Mesothelial cell of epicardium (in vitro differentiated cells): Measurements from ENCODE around the gene TBCCD1. TPM values are rescaled to one million over a fixed set of nuclear protein-coding genes. Genes with fewer than 3 reads are reported as not detected.

Source experiments
- DNase-seq, 2 experiments: peaks; one replicate each; pipeline ENCODE4 v3.0.0; 2021; ENCODE audit warnings: low spot score in 2 of 2; ENCODE audit not compliant: unreplicated experiment in 2 of 2
- H3K27ac Mint-ChIP-seq: 2 replicates; pipeline ENCODE4 v1.8.0; 2021; ENCODE audit warnings: mixed read lengths
- H3K27me3 Mint-ChIP-seq: 2 replicates; pipeline ENCODE4 v1.8.0; 2021; ENCODE audit warnings: low read depth, mixed read lengths
- H3K36me3 Mint-ChIP-seq: 2 replicates; pipeline ENCODE4 v1.8.0; 2021; ENCODE audit warnings: mixed read lengths
- H3K4me1 Mint-ChIP-seq: 2 replicates; pipeline ENCODE4 v1.8.0; 2021; ENCODE audit warnings: mixed read lengths
- H3K4me3 Mint-ChIP-seq: 2 replicates; pipeline ENCODE4 v1.8.0; 2021; ENCODE audit warnings: mild to moderate bottlenecking, moderate library complexity, mixed read lengths
- H3K9me3 Mint-ChIP-seq: 2 replicates; pipeline ENCODE4 v1.8.0; 2021; ENCODE audit warnings: mixed read lengths
- CTCF ChIP-seq: fragments of 200-600 bp; sonication (generic); IDR thresholded peaks from one replicate; pipeline ENCODE4 v1.5.0; 2021; ENCODE audit warnings: antibody characterized with exemption; ENCODE audit not compliant: unreplicated experiment
- total RNA-seq: library from RNA; stranded (reverse); gene quantifications from 3 replicates; pipeline ENCODE4 v1.2.1, GENCODE V29; 2021

The TBCCD1 gene
- total RNA-seq, 1 donor from 2014 or later: 14.5 TPM

GRCh38 chr3:186516646-186517045 is 50.5 kb downstream of the TBCCD1 start:
- H3K27ac Mint-ChIP-seq: no peak overlapping the region
- H3K9me3 Mint-ChIP-seq: no peaks in the 10 kb centered on the region
- H3K36me3 Mint-ChIP-seq: no peaks in the 10 kb centered on the region
- H3K4me3 Mint-ChIP-seq: no peak overlapping the region
- no peak for TF ChIP-seq CTCF
- peaks cover 5% of the 10 kb centered on the region for H3K4me1 Mint-ChIP-seq
- DNase-seq: no peak
- H3K27me3 Mint-ChIP-seq: peaks cover 56% of the 10 kb centered on the region

DNA sequence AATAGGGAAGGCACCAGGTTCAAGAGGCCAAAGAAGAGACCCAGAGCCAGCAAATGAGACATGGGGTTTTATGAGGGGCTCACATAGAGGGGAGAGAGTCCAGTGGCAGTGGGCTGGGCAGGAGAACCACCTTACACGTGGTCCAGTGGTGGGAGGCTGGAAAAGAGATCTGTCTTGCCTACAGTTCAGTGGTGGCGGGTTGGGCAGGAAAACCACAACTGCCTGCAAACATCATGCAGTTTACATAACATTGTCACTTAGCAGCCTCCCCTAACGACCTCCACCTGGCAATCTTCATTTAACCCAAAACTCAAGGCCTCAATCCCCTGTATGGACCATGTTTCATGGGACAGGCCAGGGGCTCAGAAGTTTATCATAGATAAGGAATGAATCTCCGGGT is 52.0 kb downstream of the TBCCD1 start:
- no peak overlapping the region for H3K27ac Mint-ChIP-seq
- DNase-seq: no peak
- peaks cover 4% of the 10 kb centered on the region for H3K4me1 Mint-ChIP-seq
- H3K36me3 Mint-ChIP-seq: no peaks in the 10 kb centered on the region
- no peak for TF ChIP-seq CTCF
- peaks cover 59% of the 10 kb centered on the region for H3K27me3 Mint-ChIP-seq
- no peaks in the 10 kb centered on the region for H3K9me3 Mint-ChIP-seq
- H3K4me3 Mint-ChIP-seq: no peak overlapping the region

DNA sequence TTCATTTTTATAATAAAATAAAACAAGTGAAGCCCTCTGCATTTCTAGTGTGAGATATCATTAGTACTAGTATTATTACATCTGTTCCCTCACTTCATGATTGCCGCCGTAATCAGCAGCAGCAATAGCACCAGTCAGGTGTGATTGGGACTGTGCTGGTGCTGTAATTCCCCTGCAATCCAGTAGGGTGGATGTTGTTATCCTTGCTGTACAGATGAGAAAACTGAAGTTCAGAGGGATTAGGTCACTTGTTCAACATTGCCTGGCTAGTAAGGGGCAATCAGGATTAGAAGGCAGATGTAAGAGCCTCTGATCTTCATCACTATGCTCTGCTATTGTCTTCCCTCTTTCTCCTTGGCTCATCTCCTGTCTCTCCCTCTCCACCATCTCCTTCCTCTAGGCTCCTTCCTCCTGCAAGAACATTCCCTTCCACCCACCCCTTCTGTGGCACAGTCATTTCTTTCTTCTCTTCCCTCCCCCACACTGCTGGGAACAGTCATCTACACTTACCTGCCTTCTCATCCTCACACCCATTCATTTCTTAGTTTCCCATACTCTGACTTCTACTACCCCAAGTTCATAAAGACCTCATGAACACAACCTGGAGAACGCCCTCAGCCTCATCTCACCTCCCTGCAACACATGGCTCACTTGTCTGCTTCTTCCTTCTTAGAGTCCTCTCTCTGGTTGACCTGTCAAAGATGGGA is 52.7 kb downstream of the TBCCD1 start:
- no peak overlapping the region for H3K27ac Mint-ChIP-seq
- no peaks in the 10 kb centered on the region for H3K36me3 Mint-ChIP-seq
- H3K27me3 Mint-ChIP-seq: peaks cover 61% of the 10 kb centered on the region
- no peak overlapping the region for H3K4me3 Mint-ChIP-seq
- no peak for DNase-seq
- peak; percentile 46 for TF ChIP-seq CTCF
- H3K4me1 Mint-ChIP-seq: peaks cover 4% of the 10 kb centered on the region
- H3K9me3 Mint-ChIP-seq: no peaks in the 10 kb centered on the region

DNA sequence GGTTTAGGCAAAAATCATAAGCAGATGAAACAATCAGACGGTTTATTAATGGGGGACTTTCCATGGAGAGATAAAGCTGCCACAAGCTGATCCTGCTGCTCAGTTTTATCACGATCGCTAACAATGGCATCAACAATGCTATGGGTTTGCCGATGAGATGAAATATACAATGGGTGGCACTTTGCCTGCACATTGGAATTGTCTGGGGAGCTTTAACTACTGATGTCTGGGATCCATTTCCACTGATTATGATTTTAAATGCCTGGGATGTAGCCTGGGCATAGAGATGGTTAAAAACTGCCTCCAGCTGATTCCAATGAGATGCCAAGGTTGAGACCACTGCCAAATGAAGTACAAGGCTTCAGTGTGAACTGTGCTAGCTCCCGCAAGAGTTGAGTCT is 53.8 kb downstream of the TBCCD1 start:
- Mint-ChIP-seq H3K4me1 (peaks cover 4% of the 10 kb centered on the region), H3K27me3 (peaks cover 57% of the 10 kb centered on the region), H3K9me3 (no peaks in the 10 kb centered on the region), H3K27ac (no peak overlapping the region), H3K36me3 (no peaks in the 10 kb centered on the region), H3K4me3 (no peak overlapping the region)
- TF ChIP-seq CTCF: no peak
- no peak for DNase-seq

DNA sequence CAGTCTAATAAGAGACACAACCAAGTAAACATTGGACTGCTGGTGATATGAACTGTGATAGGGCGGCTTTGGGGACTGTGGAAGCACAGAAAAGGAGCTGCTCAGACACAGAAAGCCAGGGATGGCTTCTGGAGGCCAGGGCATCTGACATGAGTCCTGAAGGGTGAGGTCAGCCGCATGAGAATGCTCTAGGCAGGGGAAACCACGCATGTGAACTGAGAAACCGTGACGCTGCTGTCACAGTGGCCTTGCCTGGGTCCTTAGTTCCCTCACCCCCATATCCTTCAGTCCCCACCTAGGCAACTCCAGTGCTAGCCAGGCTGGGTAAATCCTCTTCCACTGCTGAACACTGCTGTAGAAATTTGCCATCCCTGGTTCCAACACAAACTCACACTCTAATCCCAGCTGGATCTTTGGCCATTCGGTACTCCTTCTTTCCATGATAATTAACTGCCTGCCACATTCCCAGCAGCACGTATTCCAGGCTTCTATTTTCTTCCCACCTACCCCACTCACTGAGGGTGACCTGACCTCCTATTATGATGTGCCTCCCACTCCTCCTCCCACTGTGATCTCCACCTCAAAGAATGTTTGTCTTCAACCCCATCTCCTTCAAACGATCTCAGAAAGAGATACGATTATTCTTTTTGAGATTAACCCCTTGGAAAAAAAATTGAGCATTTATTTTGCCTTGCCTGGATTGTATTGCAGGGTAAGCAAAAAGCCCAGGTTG is 54.4 kb downstream of the TBCCD1 start:
- no peak overlapping the region for H3K4me3 Mint-ChIP-seq
- no peak overlapping the region for H3K27ac Mint-ChIP-seq
- peaks cover 4% of the 10 kb centered on the region for H3K4me1 Mint-ChIP-seq
- H3K27me3 Mint-ChIP-seq: peaks cover 53% of the 10 kb centered on the region
- TF ChIP-seq CTCF: no peak
- no peaks in the 10 kb centered on the region for H3K9me3 Mint-ChIP-seq
- DNase-seq: no peak
- no peaks in the 10 kb centered on the region for H3K36me3 Mint-ChIP-seq
